Measurements from ENCODE around the gene GLIPR2.

Gene GLIPR2

GRCh38 chr9:36207546-36208012 is 71.0 kb downstream of the GLIPR2 start:
- no peak for DNase-seq

DNA sequence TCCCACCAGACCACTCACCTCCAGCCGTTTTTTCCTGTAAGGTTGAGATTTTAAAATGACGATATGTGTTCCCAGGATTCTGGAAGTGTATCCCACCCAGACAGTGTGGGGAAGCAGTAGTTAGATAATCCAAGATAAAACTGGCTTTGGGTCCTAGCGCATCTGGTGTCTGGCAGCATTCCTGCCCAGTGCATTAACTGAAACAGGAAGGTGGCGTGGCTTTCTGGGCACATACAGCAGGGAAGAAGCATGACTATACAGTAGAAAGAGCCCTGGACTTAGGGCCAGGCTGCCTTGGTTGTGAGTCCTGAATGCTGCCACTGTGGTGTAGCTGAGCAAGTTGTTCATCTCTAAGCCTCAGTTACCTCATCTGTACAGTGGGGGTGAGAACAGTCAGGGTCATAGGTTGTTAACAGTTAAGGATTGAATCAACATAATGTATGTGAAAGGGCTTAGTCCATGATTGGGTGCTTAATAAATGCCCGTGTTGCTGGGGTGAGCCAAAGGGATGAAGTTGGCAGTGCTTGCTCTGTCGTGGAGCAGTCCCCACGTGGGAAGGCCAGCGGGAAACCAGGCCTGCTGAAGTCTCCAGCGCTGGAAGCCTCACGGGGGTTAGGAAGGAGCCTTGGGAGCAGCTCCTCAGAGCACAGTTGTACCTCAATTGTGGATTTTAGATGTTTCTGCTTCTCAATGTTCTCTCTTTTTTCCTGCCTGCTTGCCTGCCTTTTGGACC is 72.2 kb downstream of the GLIPR2 start:
- no peak for DNase-seq

- DNase-seq = no peak
Measured at GRCh38 chr9:36210722-36211121, 74.2 kb downstream of the GLIPR2 start.

DNA sequence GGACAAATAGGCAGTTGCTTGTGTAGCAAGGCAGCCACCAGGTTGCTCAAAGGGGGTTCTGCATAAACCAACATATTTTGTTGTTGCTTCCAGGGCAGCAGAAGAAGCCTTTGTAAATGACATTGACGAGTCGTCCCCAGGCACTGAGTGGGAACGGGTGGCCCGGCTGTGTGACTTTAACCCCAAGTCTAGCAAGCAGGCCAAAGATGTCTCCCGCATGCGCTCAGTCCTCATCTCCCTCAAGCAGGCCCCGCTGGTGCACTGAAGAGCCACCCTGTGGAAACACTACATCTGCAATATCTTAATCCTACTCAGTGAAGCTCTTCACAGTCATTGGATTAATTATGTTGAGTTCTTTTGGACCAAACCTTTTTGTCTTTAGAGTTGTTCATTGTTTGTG is 75.0 kb downstream of the GLIPR2 start:
- no peak for DNase-seq

GRCh38 chr9:36213387-36213786 is 76.9 kb downstream of the GLIPR2 start:
- no peak for DNase-seq

All from islet precursor cell (in vitro differentiated cells).